A673 (cell line): Measurements from ENCODE around the gene TMEM40. TPM values are rescaled to one million over a fixed set of nuclear protein-coding genes. Genes with fewer than 3 reads are reported as not detected.

Experiments used
- BruUV-seq: library from RNA; stranded (reverse); fragments of 400-500 nt; replicated peaks from 2 replicates; lab custom pipeline; 2021; lab: Mats Ljungman, UMichigan
- CTCF ChIA-PET: fragments of 300-600 bp; sonication (Branson Sonifier 250); formaldehyde crosslinking; loops from one replicate; lab custom pipeline; 2022; ENCODE audit warnings: antibody characterized with exemption; lab: Charles Lee
- POLR2A ChIA-PET: fragments of 300-600 bp; sonication (Branson Sonifier 250); formaldehyde crosslinking; loops from one replicate; lab custom pipeline; 2022; ENCODE audit warnings: antibody characterized with exemption; ENCODE audit not compliant: low non-redundant PET; lab: Charles Lee
- DNase-seq: peaks from one replicate; pipeline ENCODE4 v3.0.0-alpha.2; 2015; ENCODE audit warnings: low spot score
- H3K27ac ChIP-seq: fragments of 200-600 bp; sonication (generic); 2 replicates; pipeline ENCODE4 v1.5.1; 2016; ENCODE audit warnings: mixed run types, low read depth, mild to moderate bottlenecking, mixed read lengths, antibody characterized with exemption, low read length; ENCODE audit not compliant: poor library complexity, severe bottlenecking
- H3K27me3 ChIP-seq: fragments of 200-600 bp; sonication (generic); replicated peaks from 2 replicates; pipeline ENCODE4 v1.6.1; 2017; ENCODE audit warnings: mixed run types, low read depth, mild to moderate bottlenecking, mixed read lengths, antibody characterized with exemption, low read length; ENCODE audit not compliant: insufficient read depth, poor library complexity
- H3K36me3 ChIP-seq: fragments of 200-600 bp; sonication (generic); 2 replicates; pipeline ENCODE4 v1.6.1; 2016; ENCODE audit warnings: mixed run types, mild to moderate bottlenecking, mixed read lengths, antibody characterized with exemption, low read length; ENCODE audit not compliant: insufficient read depth, poor library complexity, severe bottlenecking
- H3K4me1 ChIP-seq: fragments of 200-600 bp; sonication (generic); 2 replicates; pipeline ENCODE4 v1.6.1; 2017; ENCODE audit warnings: mixed run types, mild to moderate bottlenecking, mixed read lengths, antibody characterized with exemption, low read length; ENCODE audit not compliant: insufficient read depth, poor library complexity, severe bottlenecking
- H3K4me3 ChIP-seq: fragments of 200-600 bp; sonication (generic); 2 replicates; pipeline ENCODE4 v1.5.1; 2016; ENCODE audit warnings: low read depth, mixed run types, mild to moderate bottlenecking, mixed read lengths, low read length; ENCODE audit not compliant: poor library complexity, severe bottlenecking
- H3K9me3 ChIP-seq: fragments of 200-600 bp; sonication (generic); 2 replicates; pipeline ENCODE4 v1.6.1; 2016; ENCODE audit warnings: mixed run types, low read depth, mild to moderate bottlenecking, mixed read lengths, antibody characterized with exemption, low read length; ENCODE audit not compliant: poor library complexity, severe bottlenecking
- EZH2 ChIP-seq: fragments of 200-600 bp; sonication (generic); IDR thresholded peaks from 2 replicates; pipeline ENCODE4 v1.6.1; 2017; ENCODE audit warnings: borderline replicate concordance, low read depth, mild to moderate bottlenecking, mixed read lengths, antibody characterized with exemption, low read length; ENCODE audit not compliant: poor library complexity, severe bottlenecking
- intact Hi-C: fragments of 100-400 bp; cut with micrococcal nuclease; formaldehyde crosslinking; loops from one replicate; pipeline ENCODE4 v1.10.0; 2022; ENCODE audit not compliant: unreplicated experiment
- total RNA-seq: library from RNA; stranded (reverse); gene quantifications from 2 replicates; pipeline ENCODE4 v1.2.3, GENCODE V29; 2021
- TF ChIP-seq, protein P1 (sequence below): fragments of 300-800, 200-600 bp; sonication (generic); conservative IDR thresholded peaks from 2 replicates; pipeline ENCODE4 v1.5.1; 2017; ENCODE audit warnings: low read depth, mild to moderate bottlenecking, antibody characterized with exemption, low read length, moderate library complexity, mixed read lengths

TMEM40 gene
- total RNA-seq, 1 experiment from 2014 or later: not detected

DNA sequence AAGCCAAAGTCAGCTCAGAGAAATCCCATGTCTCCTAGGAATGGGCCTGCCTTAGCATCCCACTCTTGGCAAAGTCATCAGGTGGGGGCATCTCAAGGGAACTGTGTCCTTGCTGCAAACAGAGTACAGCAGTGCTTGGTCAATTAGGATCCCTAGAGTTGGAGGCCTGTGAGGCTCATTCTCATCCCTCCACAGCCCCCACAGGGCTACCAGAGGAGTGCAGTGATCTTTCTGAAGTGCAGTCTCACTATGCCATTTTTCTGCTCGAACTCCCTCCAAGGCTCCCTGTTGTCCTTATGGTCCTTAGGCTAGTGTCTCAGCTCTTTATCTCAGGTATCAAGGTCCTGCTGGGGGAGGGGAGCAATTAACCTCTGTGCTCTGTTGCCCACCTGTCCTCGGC, 31.1 kb downstream of the TMEM40 start:
- Histone ChIP-seq H3K27ac (no peak overlapping the region), H3K4me3 (no peak overlapping the region), H3K4me1 (no peaks in the 10 kb centered on the region), H3K9me3 (no peaks in the 10 kb centered on the region), H3K36me3 (no peaks in the 10 kb centered on the region), H3K27me3 (no peaks in the 10 kb centered on the region)
- ChIA-PET CTCF (interaction anchor here (0.7 kb wide), 1 partner anchor 59 kb away, joined by 5 read pairs; no protein-coding TSS in a partner anchor), POLR2A (no interaction called here)
- TF ChIP-seq, protein P1, sequence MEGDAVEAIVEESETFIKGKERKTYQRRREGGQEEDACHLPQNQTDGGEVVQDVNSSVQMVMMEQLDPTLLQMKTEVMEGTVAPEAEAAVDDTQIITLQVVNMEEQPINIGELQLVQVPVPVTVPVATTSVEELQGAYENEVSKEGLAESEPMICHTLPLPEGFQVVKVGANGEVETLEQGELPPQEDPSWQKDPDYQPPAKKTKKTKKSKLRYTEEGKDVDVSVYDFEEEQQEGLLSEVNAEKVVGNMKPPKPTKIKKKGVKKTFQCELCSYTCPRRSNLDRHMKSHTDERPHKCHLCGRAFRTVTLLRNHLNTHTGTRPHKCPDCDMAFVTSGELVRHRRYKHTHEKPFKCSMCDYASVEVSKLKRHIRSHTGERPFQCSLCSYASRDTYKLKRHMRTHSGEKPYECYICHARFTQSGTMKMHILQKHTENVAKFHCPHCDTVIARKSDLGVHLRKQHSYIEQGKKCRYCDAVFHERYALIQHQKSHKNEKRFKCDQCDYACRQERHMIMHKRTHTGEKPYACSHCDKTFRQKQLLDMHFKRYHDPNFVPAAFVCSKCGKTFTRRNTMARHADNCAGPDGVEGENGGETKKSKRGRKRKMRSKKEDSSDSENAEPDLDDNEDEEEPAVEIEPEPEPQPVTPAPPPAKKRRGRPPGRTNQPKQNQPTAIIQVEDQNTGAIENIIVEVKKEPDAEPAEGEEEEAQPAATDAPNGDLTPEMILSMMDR: no peak
- DNase-seq: no peak
- no TSS peak for BruUV-seq
- intact Hi-C loops: no loop called here

DNA sequence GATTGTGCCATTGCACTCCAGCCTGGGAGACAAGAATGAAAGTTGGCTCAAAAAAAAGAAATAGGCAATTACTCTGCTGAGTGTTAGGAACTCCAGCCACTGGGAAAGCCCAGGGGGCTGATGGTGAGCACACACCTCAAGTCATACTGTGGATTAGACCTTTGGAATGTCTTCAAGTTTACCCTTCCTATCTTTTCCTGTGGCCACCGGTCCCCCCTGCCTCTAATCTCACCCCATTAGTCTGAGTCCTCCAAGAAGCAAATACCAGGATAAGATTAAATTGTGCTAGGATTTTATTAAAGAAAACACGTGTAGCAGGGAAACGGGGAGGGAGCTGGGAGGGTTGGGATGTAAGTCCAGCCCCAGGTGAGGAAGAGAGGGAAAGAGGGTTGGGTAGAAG, 31.6 kb downstream of the TMEM40 start:
- Histone ChIP-seq H3K27ac (no peak overlapping the region), H3K4me1 (no peaks in the 10 kb centered on the region), H3K4me3 (no peak overlapping the region), H3K36me3 (no peaks in the 10 kb centered on the region), H3K9me3 (no peaks in the 10 kb centered on the region), H3K27me3 (no peaks in the 10 kb centered on the region)
- BruUV-seq: no TSS peak
- no peak for DNase-seq
- intact Hi-C loops: no loop called here
- ChIA-PET POLR2A (no interaction called here), CTCF (no interaction called here)
- TF ChIP-seq EZH2: no peak
- TF ChIP-seq, protein P1: no peak

- CTCF ChIA-PET: no interaction called here
- Histone ChIP-seq H3K27ac (no peak overlapping the region), H3K36me3 (no peaks in the 10 kb centered on the region), H3K27me3 (no peaks in the 10 kb centered on the region), H3K4me1 (no peaks in the 10 kb centered on the region), H3K9me3 (no peaks in the 10 kb centered on the region), H3K4me3 (no peak overlapping the region)
- no TSS peak for BruUV-seq
- TF ChIP-seq EZH2: no peak
- TF ChIP-seq, protein P1: no peak
- POLR2A ChIA-PET: no interaction called here
- intact Hi-C loops: no loop called here
- no peak for DNase-seq
These were observed 33.6 kb downstream of the TMEM40 start for GRCh38 chr3:12725436-12725835.
